Keratinocyte (primary cell): Measurements from ENCODE around the gene ANKRD31. TPM values are rescaled to one million over a fixed set of nuclear protein-coding genes. Genes with fewer than 3 reads are reported as not detected.
A peak's percentile ranks its signal among the peaks of the same experiment; 100 is the strongest.

ENCODE experiments used
- DNase-seq: peaks from one replicate; pipeline ENCODE4 v3.0.0-alpha.2; 2011; ENCODE audit warnings: low read depth, missing footprints, low spot score
- FAIRE-seq: peaks from 2 replicates; lab custom pipeline; 2011; peaks lifted over from hg19 to GRCh38; lab: Jason Lieb, UNC
- H2AFZ ChIP-seq: 2 replicates; pipeline ENCODE4 v1.6.0; 2012; ENCODE audit warnings: low read length, control low read depth, inconsistent platforms; ENCODE audit not compliant: control insufficient read depth
- H3K27ac ChIP-seq: 2 replicates; pipeline ENCODE4 v1.5.1; 2011; ENCODE audit warnings: low read length; ENCODE audit not compliant: control insufficient read depth, insufficient read depth
- H3K27me3 ChIP-seq: 3 replicates; pipeline ENCODE4 v1.6.0; 2011; ENCODE audit warnings: low read length; ENCODE audit not compliant: control insufficient read depth, insufficient read depth; ENCODE audit errors: extremely low read depth
- H3K36me3 ChIP-seq, 2 experiments: 2 replicates in 1 of 2; 3 replicates in 1 of 2; pipeline ENCODE4 v1.5.1; 2011; ENCODE audit warnings: low read length in 2 of 2, mild to moderate bottlenecking in 1 of 2; ENCODE audit not compliant: control insufficient read depth in 2 of 2, insufficient read depth in 2 of 2; ENCODE audit errors: extremely low read depth in 1 of 2
- H3K4me1 ChIP-seq: 3 replicates; pipeline ENCODE4 v1.5.1; 2011; ENCODE audit warnings: low read length; ENCODE audit not compliant: control insufficient read depth, insufficient read depth; ENCODE audit errors: extremely low read depth
- H3K4me2 ChIP-seq: 3 replicates; pipeline ENCODE4 v1.6.0; 2011; ENCODE audit warnings: low read depth, low read length; ENCODE audit not compliant: control insufficient read depth, insufficient read depth; ENCODE audit errors: extremely low read depth
- H3K4me3 ChIP-seq, 3 experiments: fragments of 200-600 bp in 1 of 3; sonication (generic) in 1 of 3; 2 replicates in 2 of 3; 3 replicates in 1 of 3; pipeline ENCODE4 v1.5.1; 2011 to 2016; ENCODE audit warnings: low read length in 3 of 3, mild to moderate bottlenecking in 3 of 3, control low read depth in 2 of 3, inconsistent platforms in 1 of 3, low read depth in 1 of 3, mixed read lengths in 1 of 3, mixed run types in 1 of 3, moderate library complexity in 1 of 3; ENCODE audit not compliant: control insufficient read depth in 2 of 3, insufficient read depth in 2 of 3; ENCODE audit errors: extremely low read depth in 1 of 3
- H3K79me2 ChIP-seq: 2 replicates; pipeline ENCODE4 v1.6.0; 2012; ENCODE audit warnings: low read length; ENCODE audit not compliant: control insufficient read depth, insufficient read depth
- H3K9ac ChIP-seq: 3 replicates; pipeline ENCODE4 v1.6.0; 2011; ENCODE audit warnings: low read length; ENCODE audit not compliant: control insufficient read depth, insufficient read depth; ENCODE audit errors: extremely low read depth
- H3K9me1 ChIP-seq: 3 replicates; pipeline ENCODE4 v1.6.0; 2011; ENCODE audit warnings: low read length; ENCODE audit not compliant: control insufficient read depth, insufficient read depth; ENCODE audit errors: extremely low read depth
- H3K9me3 ChIP-seq: 2 replicates; pipeline ENCODE4 v1.5.1; 2012; ENCODE audit warnings: low read depth, low read length; ENCODE audit not compliant: control insufficient read depth
- H4K20me1 ChIP-seq: 3 replicates; pipeline ENCODE4 v1.6.0; 2011; ENCODE audit warnings: low read length; ENCODE audit not compliant: control insufficient read depth, insufficient read depth; ENCODE audit errors: extremely low read depth
- EZH2 ChIP-seq: IDR thresholded peaks from one replicate; pipeline ENCODE4 v1.6.1; 2012; ENCODE audit warnings: inconsistent platforms, mild to moderate bottlenecking, low read length, moderate library complexity
- dilution Hi-C: fragments of 300-500 bp; cut with MboI; formaldehyde crosslinking; loops from one replicate; pipeline ENCODE4 v1.7.0; 2020; ENCODE audit warnings: low sequenced_read_pairs; ENCODE audit not compliant: extremely low pct_ligation_motif_present
- polyA plus RNA-seq, 5 experiments: library from polyadenylated mRNA; depleted of rRNA in 3 of 5; stranded (reverse) in 3 of 5; stranded (forward) in 1 of 5; unstranded in 1 of 5; fragments of >200 nt; gene quantifications; 1 replicate in 1 of 5; 2 replicates in 3 of 5; 3 replicates in 1 of 5; pipeline versions ENCODE4 v1.2.1 to v1.2.3, GENCODE V29; 2011 to 2012; ENCODE audit warnings: missing spikeins in 2 of 5, low read depth in 1 of 5, low replicate concordance in 1 of 5
- TF ChIP-seq, protein P1 (sequence below), 3 experiments: IDR thresholded peaks in 1 of 3; conservative IDR thresholded peaks in 1 of 3; optimal IDR thresholded peaks in 1 of 3; 2 replicates in 2 of 3; 3 replicates in 1 of 3; pipeline versions ENCODE3 to v1.5.1; 2011; ENCODE audit warnings: low read length in 3 of 3, mild to moderate bottlenecking in 3 of 3, moderate library complexity in 2 of 3, control low read depth in 1 of 3, inconsistent platforms in 1 of 3; ENCODE audit not compliant: insufficient read depth in 2 of 3; ENCODE audit errors: extremely low read depth in 1 of 3

Gene ANKRD31
- polyA plus RNA-seq, 1 donor (not counting 4 experiments of a cell fraction or from before 2014, with no cell fraction given): 0.18 TPM

DNA sequence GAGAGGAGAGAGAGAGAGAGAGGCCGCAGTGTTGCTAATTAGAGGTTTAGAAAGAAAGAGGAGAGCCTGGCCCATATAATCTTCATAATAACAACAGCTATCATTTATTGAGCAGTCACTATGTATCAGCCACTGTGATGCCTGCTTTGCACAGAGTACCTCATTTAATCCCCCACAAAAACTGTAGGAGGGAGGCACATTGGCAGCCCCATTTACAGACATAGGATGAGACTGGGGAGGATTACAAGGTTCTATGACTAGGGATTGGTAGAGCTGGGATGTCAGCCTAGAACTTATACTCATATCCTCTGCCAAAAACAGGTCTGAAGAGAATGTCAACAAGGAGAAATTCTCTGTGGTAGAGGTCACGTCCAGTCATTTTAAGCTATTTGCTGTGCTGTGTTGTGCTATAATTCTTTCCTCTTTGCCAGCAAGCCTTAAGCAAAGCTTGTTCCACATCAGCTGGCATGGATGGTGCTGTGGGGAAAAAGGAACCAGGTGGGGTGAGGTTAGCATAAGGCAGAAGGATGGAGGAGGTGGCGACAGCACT is 177.6 kb downstream of the ANKRD31 start:
- Histone ChIP-seq H3K79me2 (no peaks in the 10 kb centered on the region), H3K9me1 (no peaks in the 10 kb centered on the region), H4K20me1 (no peaks in the 10 kb centered on the region), H3K27me3 (no peaks in the 10 kb centered on the region), H3K4me1 (peaks cover 7% of the 10 kb centered on the region), H2AFZ (no peak overlapping the region), H3K4me3 (no peak overlapping the region), H3K9ac (no peak overlapping the region), H3K36me3 (no peaks in the 10 kb centered on the region), H3K27ac (no peak overlapping the region), H3K9me3 (no peaks in the 10 kb centered on the region), H3K4me2 (no peak overlapping the region)
- TF ChIP-seq, protein P1, sequence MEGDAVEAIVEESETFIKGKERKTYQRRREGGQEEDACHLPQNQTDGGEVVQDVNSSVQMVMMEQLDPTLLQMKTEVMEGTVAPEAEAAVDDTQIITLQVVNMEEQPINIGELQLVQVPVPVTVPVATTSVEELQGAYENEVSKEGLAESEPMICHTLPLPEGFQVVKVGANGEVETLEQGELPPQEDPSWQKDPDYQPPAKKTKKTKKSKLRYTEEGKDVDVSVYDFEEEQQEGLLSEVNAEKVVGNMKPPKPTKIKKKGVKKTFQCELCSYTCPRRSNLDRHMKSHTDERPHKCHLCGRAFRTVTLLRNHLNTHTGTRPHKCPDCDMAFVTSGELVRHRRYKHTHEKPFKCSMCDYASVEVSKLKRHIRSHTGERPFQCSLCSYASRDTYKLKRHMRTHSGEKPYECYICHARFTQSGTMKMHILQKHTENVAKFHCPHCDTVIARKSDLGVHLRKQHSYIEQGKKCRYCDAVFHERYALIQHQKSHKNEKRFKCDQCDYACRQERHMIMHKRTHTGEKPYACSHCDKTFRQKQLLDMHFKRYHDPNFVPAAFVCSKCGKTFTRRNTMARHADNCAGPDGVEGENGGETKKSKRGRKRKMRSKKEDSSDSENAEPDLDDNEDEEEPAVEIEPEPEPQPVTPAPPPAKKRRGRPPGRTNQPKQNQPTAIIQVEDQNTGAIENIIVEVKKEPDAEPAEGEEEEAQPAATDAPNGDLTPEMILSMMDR (optimal IDR thresholded peaks at IDR 0.05 in 1 of 3, IDR thresholded peaks at IDR 0.05 in 1 of 3, conservative IDR thresholded peaks at IDR 0.05 in 1 of 3; ENCODE audit: extremely low read depth in 1 of 3, insufficient read depth in 2 of 3, low read length in 3 of 3): no peak
- TF ChIP-seq EZH2: no peak
- dilution Hi-C loops: no loop called here
- no peak for FAIRE-seq
- no peak for DNase-seq

DNA sequence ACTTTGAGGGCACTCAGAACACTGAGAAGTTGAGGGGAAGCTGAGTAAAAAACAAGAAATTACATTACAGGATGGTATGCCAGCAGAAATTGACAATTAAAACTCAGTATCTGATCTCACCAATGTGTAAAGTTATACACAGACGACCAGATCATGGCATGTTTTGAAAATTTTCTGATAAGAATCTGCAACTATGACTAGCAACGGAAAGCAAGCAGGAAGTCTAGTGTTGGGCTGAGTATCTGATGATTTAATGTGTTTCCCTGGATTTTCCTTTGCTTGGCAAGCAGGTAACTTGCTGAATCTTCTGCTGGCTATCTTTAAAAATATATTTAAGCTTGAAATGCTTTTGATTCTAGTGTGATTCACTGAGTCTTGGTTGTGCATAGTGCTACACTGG is 179.1 kb downstream of the ANKRD31 start:
- H4K20me1 ChIP-seq: no peaks in the 10 kb centered on the region
- H3K27ac ChIP-seq: no peak overlapping the region
- no peak overlapping the region for H3K9ac ChIP-seq
- H3K4me2 ChIP-seq: no peak overlapping the region
- dilution Hi-C loops: no loop called here
- no peaks in the 10 kb centered on the region for H3K9me1 ChIP-seq
- H3K4me3 ChIP-seq: no peak overlapping the region
- H3K79me2 ChIP-seq: no peaks in the 10 kb centered on the region
- DNase-seq (no peak), FAIRE-seq (peak; percentile 68)
- peaks cover 10% of the 10 kb centered on the region for H3K4me1 ChIP-seq
- H3K27me3 ChIP-seq: no peaks in the 10 kb centered on the region
- H2AFZ ChIP-seq: peak overlapping the region; percentile 24
- no peak for TF ChIP-seq EZH2
- TF ChIP-seq, protein P1 (optimal IDR thresholded peaks at IDR 0.05 in 1 of 3, IDR thresholded peaks at IDR 0.05 in 1 of 3, conservative IDR thresholded peaks at IDR 0.05 in 1 of 3; ENCODE audit: extremely low read depth in 1 of 3, insufficient read depth in 2 of 3, low read length in 3 of 3): no peak
- H3K9me3 ChIP-seq: no peaks in the 10 kb centered on the region
- H3K36me3 ChIP-seq: no peaks in the 10 kb centered on the region
